Gastroesophageal sphincter (tissue), 4 donors: ENCODE measurements around the gene RMP24.

Source experiments
- ATAC-seq: fragments of 150-250 bp; one replicate; pipeline ENCODE4 v1.9.1; 2016; ENCODE audit warnings: mild to moderate bottlenecking, moderate library complexity
- H3K27ac ChIP-seq, 4 donors: fragments of 200-600 bp; sonication (generic) in 3 of 4; 1 replicate in 3 of 4; 2 replicates in 1 of 4; pipeline ENCODE4 v1.5.1; 2016 to 2019
- H3K27me3 ChIP-seq: fragments of 200-600 bp; sonication (generic); one replicate; pipeline ENCODE4 v1.5.1; 2019
- H3K36me3 ChIP-seq, 2 donors: fragments of 200-600 bp; sonication (generic); one replicate each; pipeline ENCODE4 v1.5.1; 2019; ENCODE audit warnings: control low read depth in 1 of 2
- H3K4me1 ChIP-seq, 3 donors: fragments of 200-600 bp; sonication (generic); 1 replicate in 2 of 3; 2 replicates in 1 of 3; pipeline ENCODE4 v1.5.1; 2016 to 2019; ENCODE audit warnings: control low read depth in 2 of 3
- H3K4me3 ChIP-seq, 2 donors: fragments of 200-600 bp; sonication (generic); one replicate each; pipeline ENCODE4 v1.5.1; 2019; ENCODE audit warnings: mild to moderate bottlenecking in 1 of 2, moderate library complexity in 1 of 2
- H3K9me3 ChIP-seq, 3 donors: fragments of 200-600 bp; sonication (generic); one replicate each; pipeline ENCODE4 v1.5.1; 2017 to 2019; ENCODE audit warnings: control low read depth in 2 of 3
- CTCF ChIP-seq, 4 experiments: fragments of 200-600 bp in 2 of 4; fragments of 450-650 bp in 2 of 4; sonication (generic) in 1 of 4; IDR thresholded peaks; one replicate each; pipeline ENCODE4 v1.5.1; 2017 to 2019; ENCODE audit warnings: antibody characterized with exemption in 4 of 4, mild to moderate bottlenecking in 2 of 4, moderate library complexity in 2 of 4
- EP300 ChIP-seq: sonication (generic); formaldehyde crosslinking; IDR thresholded peaks from one replicate; pipeline ENCODE4 v1.6.1; 2017; ENCODE audit warnings: antibody characterized with exemption, mild to moderate bottlenecking
- POLR2A ChIP-seq, 2 donors: fragments of 450-650 bp; IDR thresholded peaks; one replicate each; pipeline ENCODE4 v1.6.1; 2017; ENCODE audit warnings: antibody characterized with exemption in 2 of 2, mild to moderate bottlenecking in 2 of 2, moderate library complexity in 1 of 2
- POLR2AphosphoS5 ChIP-seq: sonication (generic); formaldehyde crosslinking; IDR thresholded peaks from one replicate; pipeline ENCODE4 v1.6.1; 2017; ENCODE audit warnings: antibody characterized with exemption
- WGBS, 2 donors: methylation state at CpG; one replicate each; pipeline ENCODE4 v1.1.5; 2018; ENCODE audit warnings: low coverage in 1 of 2; 5-methylcytosine and 5-hydroxymethylcytosine counted together

Gene RMP24

GRCh38 chr18:35971661-35972196 is 750 bp upstream of the RMP24 start:
- Histone ChIP-seq H3K27me3 (no peaks in the 10 kb centered on the region), H3K9me3 (no peaks in the 10 kb centered on the region), H3K4me3 (peak overlapping the region; percentile 69 to 87), H3K36me3 (peaks cover 0 to 22% of the 10 kb centered on the region in 2 donors), H3K4me1 (peaks cover 7 to 38% (median 8%) of the 10 kb centered on the region in 3 donors), H3K27ac (peak overlapping the region; percentile 70 to 97 (median 90))
- peak; percentile 37 for ATAC-seq
- whole genome bisulfite sequencing, 2 donors, result 27 to 42% methylated on average over 11 to 15 of the region's 15 CpGs
- TF ChIP-seq CTCF (IDR thresholded peaks at IDR 0.05), result no peak
- TF ChIP-seq POLR2A (IDR thresholded peaks at IDR 0.05), result no peak
- no peak for TF ChIP-seq POLR2AphosphoS5
- TF ChIP-seq EP300, result no peak

GRCh38 chr18:35973650-35974049 is 1.2 kb downstream of the RMP24 start:
- ATAC-seq, result no peak
- Histone ChIP-seq H3K4me1 (peaks cover 7 to 38% (median 8%) of the 10 kb centered on the region in 3 donors), H3K36me3 (peaks cover 0 to 41% of the 10 kb centered on the region in 2 donors), H3K27me3 (no peaks in the 10 kb centered on the region), H3K27ac (no peak overlapping the region), H3K9me3 (no peaks in the 10 kb centered on the region), H3K4me3 (peak overlapping the region in 1 of 2 donors; percentile 69)
- TF ChIP-seq POLR2A (IDR thresholded peaks at IDR 0.05), result no peak
- TF ChIP-seq POLR2AphosphoS5, result no peak
- no peak for TF ChIP-seq EP300
- TF ChIP-seq CTCF (IDR thresholded peaks at IDR 0.05), result no peak
- WGBS, 2 donors, result 81 to 83% methylated on average over 4 to 10 of the region's 12 CpGs

GRCh38 chr18:35974181-35974580 is 1.7 kb downstream of the RMP24 start:
- ATAC-seq, result no peak
- TF ChIP-seq EP300 (no peak), CTCF (IDR thresholded peaks at IDR 0.05) (no peak), POLR2AphosphoS5 (no peak), POLR2A (IDR thresholded peaks at IDR 0.05) (no peak)
- H3K4me1 ChIP-seq, result peaks cover 7 to 38% (median 8%) of the 10 kb centered on the region in 3 donors
- no peaks in the 10 kb centered on the region for H3K27me3 ChIP-seq
- no peak overlapping the region for H3K4me3 ChIP-seq
- 65 to 73% methylated on average over 3 of the region's 3 CpGs for WGBS, 2 donors
- no peaks in the 10 kb centered on the region for H3K9me3 ChIP-seq
- H3K36me3 ChIP-seq, result peaks cover 0 to 46% of the 10 kb centered on the region in 2 donors
- H3K27ac ChIP-seq, result no peak overlapping the region

- Histone ChIP-seq H3K4me3 (no peak overlapping the region), H3K9me3 (no peaks in the 10 kb centered on the region), H3K36me3 (peaks cover 0 to 87% of the 10 kb centered on the region in 2 donors), H3K27ac (no peak overlapping the region), H3K27me3 (no peaks in the 10 kb centered on the region), H3K4me1 (peaks cover 0 to 12% (median 0%) of the 10 kb centered on the region in 3 donors)
- no peak for ATAC-seq
- no peak for TF ChIP-seq POLR2AphosphoS5
- TF ChIP-seq EP300, result no peak
- TF ChIP-seq POLR2A (IDR thresholded peaks at IDR 0.05), result no peak
- TF ChIP-seq CTCF (IDR thresholded peaks at IDR 0.05), result no peak
Observed at GRCh38 chr18:35979112-35979511, 6.6 kb downstream of the RMP24 start.

- Histone ChIP-seq H3K9me3 (no peaks in the 10 kb centered on the region), H3K27me3 (no peaks in the 10 kb centered on the region), H3K36me3 (peaks cover 0 to 65% of the 10 kb centered on the region in 2 donors), H3K4me3 (no peak overlapping the region), H3K27ac (no peak overlapping the region), H3K4me1 (no peaks in the 10 kb centered on the region)
- no peak for ATAC-seq
- WGBS, 2 donors, result 61 to 86% methylated on average over 2 of the region's 2 CpGs
- TF ChIP-seq EP300, result no peak
- TF ChIP-seq POLR2AphosphoS5, result no peak
- no peak for TF ChIP-seq POLR2A (IDR thresholded peaks at IDR 0.05)
- no peak for TF ChIP-seq CTCF (IDR thresholded peaks at IDR 0.05)
Observed at GRCh38 chr18:35982409-35983114, 10.1 kb downstream of the RMP24 start.
